GM20431 (cell line): ENCODE measurements around the gene SOBP.
"Not testable (repeated sequence)": the region's sequence is repeated elsewhere in the genome, so short reads cannot be mapped to it uniquely, and the experiment has no call there.

Experiments
- in situ Hi-C: fragments of 300-500 bp; cut with MseI, MboI; formaldehyde crosslinking; loops from one replicate; pipeline ENCODE4 v1.15.0; 2020; ENCODE audit warnings: low sequenced_read_pairs; ENCODE audit not compliant: unreplicated experiment

The SOBP gene

DNA sequence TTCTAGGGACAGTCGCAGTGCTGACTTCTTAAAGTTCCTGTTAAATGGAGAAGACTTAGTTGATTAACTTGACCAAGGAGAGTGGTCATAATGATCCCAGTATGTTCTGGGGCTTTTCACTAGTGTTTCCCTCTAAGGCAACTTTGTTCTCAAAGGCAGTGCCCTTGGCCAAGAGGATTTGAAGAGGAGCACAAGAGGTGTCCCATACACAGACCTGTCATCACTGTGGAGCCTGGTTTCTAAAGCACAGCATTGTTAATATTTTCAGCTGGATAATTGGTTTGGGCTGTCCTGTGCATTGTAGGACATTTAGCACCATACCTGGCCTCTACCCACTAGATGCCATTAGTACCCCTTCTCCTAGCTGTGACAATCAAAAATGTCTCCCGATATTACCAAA is 30.8 kb downstream of the SOBP start:
- in situ Hi-C loops: not testable (repeated sequence)

DNA sequence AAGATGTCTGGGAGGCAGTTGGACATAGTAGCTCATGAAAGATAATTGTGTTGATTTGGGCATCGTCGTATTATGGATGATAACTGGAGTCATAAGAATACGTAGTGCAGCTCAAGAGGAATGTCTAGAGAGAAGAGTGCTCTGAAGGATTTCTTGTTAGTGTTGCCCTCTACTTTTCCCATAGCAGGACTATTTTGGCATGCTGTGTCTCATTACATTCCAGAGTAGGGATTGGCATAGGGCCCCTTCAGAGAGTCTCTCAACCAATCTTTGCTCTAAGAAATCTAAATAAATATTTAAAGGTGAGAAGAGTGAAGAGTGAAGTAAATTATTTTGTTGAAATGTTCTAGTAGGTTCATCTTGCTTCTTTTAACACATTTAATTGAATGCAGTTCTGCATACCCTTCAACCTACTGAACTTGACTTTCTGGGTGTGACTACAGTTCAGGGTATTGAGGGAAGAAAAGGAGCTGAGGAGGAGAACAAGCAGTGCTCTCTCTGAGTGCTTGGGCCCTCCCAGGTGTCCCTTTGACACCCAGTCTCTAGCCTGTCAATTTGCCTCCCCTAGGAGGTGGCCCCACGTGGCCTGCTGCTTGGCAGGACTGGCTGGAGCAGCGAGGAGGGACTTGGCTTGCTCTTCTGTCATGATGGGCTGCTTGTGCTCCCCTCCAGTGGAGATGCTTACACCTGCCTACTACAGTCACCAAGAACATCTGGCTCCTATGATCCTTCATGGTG is 33.3 kb downstream of the SOBP start:
- in situ Hi-C loops: no loop called here

DNA sequence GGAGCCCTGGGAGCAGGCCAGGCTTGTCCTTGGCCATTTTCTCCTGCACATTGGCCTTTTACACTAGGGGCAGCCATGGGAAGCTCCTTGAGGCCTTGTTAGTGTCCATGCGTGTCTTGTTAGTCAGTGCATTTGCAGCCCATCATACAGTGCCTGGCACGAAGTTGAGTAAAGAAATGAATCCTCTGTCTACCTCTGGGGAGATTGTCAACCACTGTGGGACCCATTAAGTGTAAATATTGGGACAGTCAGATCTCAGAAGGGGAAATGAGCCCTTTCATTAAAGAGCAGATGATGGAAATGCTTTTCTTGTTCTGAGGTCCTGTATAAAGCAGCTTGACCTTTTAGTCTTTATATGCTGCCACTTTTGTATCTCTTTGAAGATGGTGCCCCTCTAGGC is 33.9 kb downstream of the SOBP start:
- in situ Hi-C loops: no loop called here

DNA sequence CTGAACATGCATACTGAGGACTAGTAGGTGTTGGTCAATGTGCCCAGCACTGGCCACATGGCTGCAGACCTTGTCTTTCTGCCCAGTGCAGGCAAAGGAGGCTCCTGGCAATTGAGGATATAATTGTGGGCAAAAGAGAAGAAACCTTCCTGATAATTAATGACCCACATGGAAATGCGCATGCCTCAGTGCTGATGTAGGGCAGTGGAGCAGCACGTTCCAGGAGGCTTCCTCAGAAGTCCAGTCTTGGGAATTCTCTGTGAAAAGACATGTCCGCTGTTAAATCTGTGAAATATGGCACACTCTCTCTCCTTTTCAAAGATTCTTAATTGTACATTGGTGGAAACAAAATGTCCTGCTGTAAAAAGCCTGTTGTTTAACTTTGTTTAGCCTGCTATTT is 34.7 kb downstream of the SOBP start:
- in situ Hi-C loops: no loop called here

GRCh38 chr6:107531868-107532267 is 42.0 kb downstream of the SOBP start:
- in situ Hi-C loops: no loop called here

DNA sequence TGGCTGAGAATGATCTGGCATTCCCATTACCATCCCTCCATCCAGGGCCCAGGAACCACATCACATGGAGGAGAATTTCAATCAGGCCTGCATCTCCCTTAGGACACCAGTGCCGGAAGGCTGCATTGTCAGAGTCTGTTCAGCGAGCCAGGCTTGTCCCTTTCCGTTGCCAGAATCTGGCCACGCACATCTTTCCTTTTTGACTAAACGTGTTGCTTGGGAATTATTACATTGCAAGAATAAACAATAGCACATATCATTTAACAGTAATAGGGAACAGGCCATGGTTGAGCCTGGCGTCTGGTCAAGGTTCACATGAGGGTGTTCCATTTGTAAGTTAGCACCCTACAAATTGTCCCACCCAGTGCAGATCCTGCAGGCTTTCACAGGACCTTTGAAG is 42.8 kb downstream of the SOBP start:
- in situ Hi-C loops: no loop called here

DNA sequence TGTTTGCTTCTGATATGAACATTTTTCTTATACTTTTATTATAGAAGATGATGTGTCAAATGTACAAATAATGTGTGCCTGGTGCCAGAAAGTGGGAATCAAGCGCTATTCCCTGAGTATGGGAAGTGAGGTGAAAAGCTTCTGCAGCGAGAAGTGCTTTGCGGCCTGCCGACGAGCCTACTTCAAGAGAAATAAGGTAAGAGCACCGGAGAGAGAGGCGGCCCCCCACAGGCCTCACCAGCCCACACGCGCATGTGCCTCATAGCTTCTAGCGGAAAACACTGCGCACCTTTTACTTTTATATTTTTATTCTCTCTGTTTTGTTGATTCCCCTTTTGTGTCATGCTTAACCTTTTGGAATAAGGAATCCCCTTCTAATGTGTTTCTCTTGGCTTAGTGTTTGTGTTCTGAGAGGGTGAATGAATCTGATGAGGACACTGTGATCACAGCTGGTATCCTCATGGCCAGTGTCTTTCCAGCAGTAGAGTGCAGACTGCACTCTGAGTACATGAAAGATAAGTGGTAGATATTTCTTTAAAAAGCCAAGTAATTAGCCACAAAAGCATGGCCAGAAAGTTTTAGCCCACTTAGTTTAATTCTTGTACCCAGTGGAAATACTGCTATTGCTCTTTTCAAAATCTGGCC is 43.6 kb downstream of the SOBP start:
- in situ Hi-C loops: no loop called here

GRCh38 chr6:107534571-107535141 is 44.7 kb downstream of the SOBP start:
- in situ Hi-C loops: no loop called here

- in situ Hi-C loops: no loop called here
Observed at GRCh38 chr6:107535626-107536025, 45.7 kb downstream of the SOBP start.

GRCh38 chr6:107536180-107536961 is 46.5 kb downstream of the SOBP start:
- in situ Hi-C loops: no loop called here

DNA sequence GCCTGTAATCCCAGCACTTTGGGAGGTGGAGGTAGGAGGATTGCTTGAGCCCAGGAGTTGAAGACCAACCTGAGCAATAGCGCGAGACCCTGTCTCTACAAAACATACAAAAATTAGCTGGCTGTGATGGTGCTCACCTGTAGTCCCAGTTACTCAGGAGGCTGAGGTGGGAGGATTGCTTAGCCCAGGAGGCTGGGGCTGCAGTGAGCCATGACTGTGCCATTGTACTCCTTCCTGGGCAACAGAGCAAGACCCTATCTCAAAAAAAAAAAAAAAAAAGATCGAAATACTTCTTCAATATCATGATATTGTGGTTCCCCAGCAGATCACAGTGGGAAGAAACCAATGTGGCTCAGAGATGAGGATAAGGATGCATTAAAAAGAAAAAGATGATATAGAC is 47.6 kb downstream of the SOBP start:
- in situ Hi-C loops: no loop called here

GRCh38 chr6:107538856-107539387 is 49.0 kb downstream of the SOBP start:
- in situ Hi-C loops: no loop called here

GRCh38 chr6:107539409-107539808 is 49.5 kb downstream of the SOBP start:
- in situ Hi-C loops: no loop called here

GRCh38 chr6:107539849-107540464 is 50.0 kb downstream of the SOBP start:
- in situ Hi-C loops: no loop called here

DNA sequence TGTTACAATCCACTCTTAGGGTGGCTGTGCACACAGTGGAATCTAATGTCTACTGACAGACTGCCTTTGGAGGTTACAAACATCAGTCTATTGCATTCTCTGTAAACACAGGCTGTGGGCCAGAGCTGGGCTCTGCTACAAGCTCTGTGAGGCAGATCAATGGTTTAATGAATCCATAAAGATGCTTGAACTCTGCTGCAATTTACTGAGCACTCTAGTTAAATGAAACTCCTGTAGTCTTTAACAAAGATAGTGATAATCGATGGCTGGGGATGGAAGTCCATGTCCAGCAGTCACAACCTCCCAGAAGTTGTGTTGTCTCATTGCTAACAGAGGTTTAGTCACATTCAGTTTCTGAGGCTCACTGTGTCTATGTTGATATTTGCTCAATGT is 50.5 kb downstream of the SOBP start:
- in situ Hi-C loops: no loop called here

GRCh38 chr6:107542192-107542668 is 52.3 kb downstream of the SOBP start:
- in situ Hi-C loops: no loop called here

- in situ Hi-C loops: no loop called here
Observed at GRCh38 chr6:107543088-107543487, 53.2 kb downstream of the SOBP start.

- in situ Hi-C loops: no loop called here
Observed at GRCh38 chr6:107543567-107543966, 53.6 kb downstream of the SOBP start.

- in situ Hi-C loops: no loop called here
Observed at GRCh38 chr6:107545763-107546162, 55.8 kb downstream of the SOBP start.
